GM19023 (cell line): ENCODE data around the gene RS1.

Source experiments
- ATAC-seq: cut with Tn5 transposase; IDR thresholded peaks from one replicate; pipeline ENCODE4 v1.9.1; 2021; ENCODE audit warnings: mild to moderate bottlenecking, moderate library complexity; ENCODE audit not compliant: unreplicated experiment

Gene RS1

DNA sequence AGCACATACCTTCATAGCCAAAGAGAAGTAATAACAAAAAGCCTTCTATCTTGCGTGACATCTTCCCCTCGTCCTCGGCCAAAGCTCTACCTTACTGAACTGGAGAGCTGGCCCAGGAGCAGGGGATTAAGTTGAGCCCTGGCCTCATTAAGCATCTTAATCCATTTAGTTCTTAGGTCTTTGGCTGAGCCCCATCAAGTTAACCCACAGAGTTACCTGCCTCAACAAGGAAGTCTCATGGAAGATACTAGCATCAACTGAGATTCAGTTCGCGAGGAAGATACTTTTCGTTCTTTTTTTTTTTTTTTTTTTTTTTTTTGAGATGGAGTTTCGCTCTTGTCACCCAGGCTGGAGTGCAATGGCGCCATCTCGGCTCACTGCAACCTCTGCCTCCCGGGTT is at the start of gene RS1:
RS1 (minus strand) TSS at position 101 of the 400 bp plus-strand sequence; CDS start at position 61, 40 bp downstream.
- ATAC-seq: no peak

- no peak for ATAC-seq
Observed at GRCh38 chrX:18719852-18720251, 47.9 kb upstream of the RS1 start.

DNA sequence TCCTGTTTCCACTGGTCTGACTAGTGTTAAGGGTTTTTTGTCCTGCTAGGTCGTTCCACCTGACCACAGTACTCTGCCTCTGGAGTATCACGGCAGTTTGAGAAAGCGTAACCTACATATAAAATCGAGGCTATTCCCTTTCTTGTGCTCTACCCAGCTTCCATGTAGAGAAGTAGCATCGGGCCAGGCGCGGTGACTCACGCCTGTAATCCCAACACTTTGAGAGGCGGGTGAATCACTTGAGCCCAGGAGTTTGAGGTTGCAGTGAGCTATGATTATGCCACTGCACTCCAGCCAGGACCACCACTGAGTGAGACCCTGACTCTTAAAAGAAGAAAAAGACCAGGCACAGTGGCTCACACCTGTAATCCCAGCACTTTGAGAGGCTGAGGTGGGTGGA is 43.0 kb upstream of the RS1 start:
- no peak for ATAC-seq

DNA sequence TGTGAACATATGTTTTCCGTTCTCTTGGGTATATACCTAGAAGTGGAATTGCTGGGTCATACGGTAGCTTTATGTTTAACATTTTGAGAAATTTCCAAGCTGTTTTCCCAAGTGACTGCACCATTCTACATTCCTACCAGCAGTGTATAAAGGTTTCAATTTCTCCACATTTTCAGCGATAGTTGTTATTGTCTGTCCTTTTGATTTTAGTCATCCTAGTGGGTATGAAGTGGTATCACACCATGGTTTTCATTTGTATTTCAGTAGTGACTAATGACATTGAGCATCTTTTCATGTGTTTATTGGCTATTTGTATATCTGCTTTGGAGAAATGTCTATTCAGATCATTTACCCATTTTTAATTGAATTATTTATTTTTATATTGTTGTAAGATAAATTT is 37.9 kb upstream of the RS1 start:
- no peak for ATAC-seq

- no peak for ATAC-seq
Observed at GRCh38 chrX:18707426-18708049, 35.6 kb upstream of the RS1 start, which contains the start of gene PPEF1. Gene PPEF1 (plus strand): TSS chrX:18707645. CDS start chrX:18707781, 136 bp downstream.

GRCh38 chrX:18702362-18703195 is 30.7 kb upstream of the RS1 start:
- ATAC-seq: no peak

- ATAC-seq: no peak
Observed at GRCh38 chrX:18701621-18702361, 29.9 kb upstream of the RS1 start.

DNA sequence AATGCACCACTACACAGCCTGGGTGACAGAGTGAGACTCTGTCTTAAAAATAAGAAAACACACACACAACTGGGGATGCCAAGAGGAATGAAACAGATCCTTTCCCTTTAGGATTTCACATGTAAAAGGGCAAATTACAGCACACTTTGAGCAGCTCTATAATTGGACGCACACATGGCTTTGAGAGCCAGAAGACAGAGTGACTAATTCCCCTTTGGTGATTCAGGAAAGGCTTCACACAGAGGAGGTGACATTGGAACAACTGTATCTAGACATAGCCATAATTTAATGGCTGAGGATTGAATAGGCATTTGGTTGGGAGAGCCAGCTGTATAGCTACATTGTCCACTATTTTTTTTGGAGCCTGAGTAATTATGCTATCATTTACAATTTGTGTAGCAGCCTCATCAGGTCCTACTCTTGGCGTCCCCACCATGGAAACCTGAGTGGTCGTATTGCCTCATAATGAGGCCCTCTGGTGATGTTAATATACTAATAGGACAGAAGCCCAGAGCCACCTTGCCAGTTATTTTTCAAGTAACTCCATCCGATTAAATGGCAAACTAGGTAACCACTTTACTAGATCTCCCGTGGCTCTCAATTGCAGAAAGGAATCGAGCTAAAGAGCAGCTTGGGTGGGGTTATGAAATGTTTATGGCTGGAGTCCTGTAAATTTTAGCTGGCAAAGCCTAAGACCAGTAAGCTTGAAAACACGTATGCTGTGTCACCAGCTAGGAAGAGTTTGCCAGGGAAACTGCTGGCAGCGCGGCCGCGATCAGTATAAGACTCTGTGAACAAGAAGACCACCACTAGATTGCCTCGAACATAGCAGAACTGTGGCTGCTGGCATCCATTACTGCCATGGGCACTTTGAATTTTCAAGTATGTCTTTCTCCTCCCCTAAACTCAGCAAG is 27.1 kb upstream of the RS1 start:
- no peak for ATAC-seq

DNA sequence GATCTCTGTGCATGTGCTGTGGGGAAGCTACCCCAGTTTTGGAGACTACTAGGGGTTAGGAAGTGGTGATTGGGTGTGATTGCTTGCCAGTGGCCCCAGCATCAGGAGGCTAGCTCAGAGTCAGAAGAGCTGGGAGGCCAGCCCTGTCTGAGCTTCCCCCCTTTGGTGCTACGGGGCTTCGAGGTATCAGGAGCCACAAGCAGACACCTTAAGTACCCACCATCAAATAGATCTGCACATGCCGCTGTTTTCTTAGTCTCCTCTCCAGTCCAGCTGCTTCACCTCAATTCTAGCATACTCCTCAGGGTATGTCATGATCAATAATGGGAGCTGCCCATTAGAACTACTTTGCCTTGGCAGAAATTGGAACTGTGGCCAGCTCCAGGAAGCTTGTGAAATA is 24.7 kb upstream of the RS1 start:
- ATAC-seq: no peak

- no peak for ATAC-seq
Observed at GRCh38 chrX:18692541-18692940, 20.6 kb upstream of the RS1 start.

DNA sequence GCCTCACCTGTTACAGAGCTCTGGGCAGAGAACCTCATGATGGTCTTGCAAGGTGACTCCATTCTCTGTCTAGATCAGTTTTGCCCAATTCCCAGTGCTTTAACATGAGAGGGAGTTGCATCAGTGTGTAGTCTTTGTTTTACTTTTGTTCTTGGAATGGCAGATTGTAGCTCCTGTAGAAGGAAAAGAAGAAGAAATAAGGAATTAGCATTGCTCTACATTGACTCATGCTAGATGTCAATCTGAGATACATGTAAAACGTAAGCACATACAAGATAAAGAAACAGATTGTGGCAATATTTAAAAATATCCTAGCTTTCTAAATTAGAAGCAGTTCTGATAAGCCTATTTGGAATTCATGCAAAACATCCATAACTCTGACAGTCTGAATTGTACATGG is 19.5 kb upstream of the RS1 start:
- no peak for ATAC-seq

DNA sequence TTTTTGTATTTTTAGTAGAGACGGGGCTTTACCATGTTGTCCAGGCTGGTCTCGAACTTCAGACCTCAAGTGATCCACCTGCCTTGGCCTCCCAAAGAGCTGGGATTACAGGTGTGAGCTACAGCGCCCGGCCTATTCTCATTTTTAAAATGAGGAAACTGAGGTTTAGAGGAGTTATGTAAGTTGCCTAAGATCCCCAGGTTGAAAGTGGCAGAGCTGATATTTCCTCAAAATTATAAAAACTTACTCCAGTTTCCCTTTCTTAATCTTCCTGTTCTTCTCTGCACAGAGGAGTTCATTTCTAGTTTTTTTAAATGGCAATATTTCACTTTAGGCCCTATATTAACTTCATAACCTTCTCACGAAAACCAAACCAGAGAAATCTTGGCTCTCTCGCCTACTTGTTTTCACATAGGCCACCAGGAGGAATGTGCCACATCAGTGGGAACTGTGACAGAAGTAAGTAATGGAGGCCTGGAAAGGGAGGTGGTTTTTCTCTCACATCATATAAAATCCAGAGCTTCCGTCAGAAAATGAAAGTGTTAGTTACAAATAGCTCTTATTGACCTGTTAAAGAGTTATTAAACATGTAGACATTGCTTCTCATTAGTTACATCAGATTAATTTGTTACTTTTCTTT is 16.1 kb upstream of the RS1 start:
- no peak for ATAC-seq

DNA sequence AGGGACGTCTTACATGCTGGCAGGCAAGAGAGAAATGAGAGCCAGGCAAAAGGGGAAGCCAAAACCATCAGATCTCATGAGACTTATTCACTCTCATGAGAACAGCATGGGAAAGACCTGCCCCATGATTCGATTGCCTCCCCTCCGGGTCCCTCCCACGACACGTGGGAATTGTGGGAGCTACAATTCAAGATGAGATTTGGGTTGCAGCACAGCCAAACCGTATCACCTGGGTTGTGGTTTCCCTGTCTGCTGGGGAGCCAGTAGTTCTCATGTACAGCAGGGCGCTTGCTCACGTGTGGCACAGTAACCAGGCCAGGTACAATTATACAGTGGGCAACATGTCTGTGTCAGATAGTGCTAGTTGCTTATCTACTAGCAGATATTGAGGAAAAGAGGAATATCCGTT is 11.1 kb upstream of the RS1 start:
- ATAC-seq: no peak

- ATAC-seq: no peak
Observed at GRCh38 chrX:18681996-18682395, 10.1 kb upstream of the RS1 start.

DNA sequence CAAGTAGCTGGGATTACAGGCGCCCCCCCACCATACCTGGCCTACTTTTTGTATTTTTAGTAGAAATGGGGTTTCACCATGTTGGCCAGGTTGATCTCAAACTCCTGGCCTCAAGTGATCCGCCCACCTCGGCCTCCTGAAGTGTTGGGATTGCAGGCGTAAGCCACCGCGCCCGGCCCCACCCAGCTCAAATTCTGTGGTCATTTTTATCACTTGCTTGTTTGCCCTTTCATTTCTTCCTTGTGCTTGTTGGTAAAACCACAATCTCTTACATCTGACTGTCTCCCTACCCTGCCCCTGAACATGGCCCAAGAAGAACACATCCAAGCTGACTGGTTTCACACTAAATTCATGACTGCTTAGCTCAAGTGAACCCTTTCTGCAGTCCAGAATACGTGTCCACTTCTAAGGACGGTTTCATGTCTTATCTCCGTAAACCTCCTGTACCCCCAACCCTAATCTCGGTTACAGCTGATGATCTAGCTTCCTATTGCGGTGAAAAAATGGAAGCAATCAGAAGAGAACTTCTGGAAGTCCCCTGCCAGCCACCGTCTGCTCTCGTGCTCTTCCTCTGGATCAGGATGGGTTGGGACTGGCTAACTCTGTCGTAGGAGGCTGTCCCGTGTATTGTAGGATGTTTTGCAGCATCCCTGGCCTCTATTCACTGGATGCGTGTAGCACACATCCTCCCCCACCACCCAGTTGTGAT is 5.4 kb upstream of the RS1 start:
- ATAC-seq: no peak

DNA sequence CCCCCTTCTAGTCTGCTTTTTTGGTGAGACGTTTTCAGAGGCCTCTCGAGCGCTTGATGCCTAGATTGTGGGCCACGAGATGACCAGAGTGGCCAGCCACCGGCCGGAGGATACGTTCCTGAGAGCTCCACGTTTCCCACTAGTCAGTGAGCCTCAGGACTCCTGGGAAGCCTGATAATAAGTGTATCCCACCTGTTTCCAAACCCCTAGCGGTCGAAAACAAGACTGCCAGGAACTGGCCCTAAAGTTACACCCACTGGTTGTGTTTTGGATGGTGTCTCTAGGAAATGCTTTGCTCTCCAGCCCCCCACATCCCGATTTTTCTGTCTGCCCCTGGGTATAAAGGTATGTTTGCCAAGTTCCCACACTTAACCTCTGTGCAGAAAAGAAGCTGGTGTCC is 4.6 kb upstream of the RS1 start:
- ATAC-seq: no peak

- no peak for ATAC-seq
Observed at GRCh38 chrX:18676050-18676449, 4.1 kb upstream of the RS1 start.

DNA sequence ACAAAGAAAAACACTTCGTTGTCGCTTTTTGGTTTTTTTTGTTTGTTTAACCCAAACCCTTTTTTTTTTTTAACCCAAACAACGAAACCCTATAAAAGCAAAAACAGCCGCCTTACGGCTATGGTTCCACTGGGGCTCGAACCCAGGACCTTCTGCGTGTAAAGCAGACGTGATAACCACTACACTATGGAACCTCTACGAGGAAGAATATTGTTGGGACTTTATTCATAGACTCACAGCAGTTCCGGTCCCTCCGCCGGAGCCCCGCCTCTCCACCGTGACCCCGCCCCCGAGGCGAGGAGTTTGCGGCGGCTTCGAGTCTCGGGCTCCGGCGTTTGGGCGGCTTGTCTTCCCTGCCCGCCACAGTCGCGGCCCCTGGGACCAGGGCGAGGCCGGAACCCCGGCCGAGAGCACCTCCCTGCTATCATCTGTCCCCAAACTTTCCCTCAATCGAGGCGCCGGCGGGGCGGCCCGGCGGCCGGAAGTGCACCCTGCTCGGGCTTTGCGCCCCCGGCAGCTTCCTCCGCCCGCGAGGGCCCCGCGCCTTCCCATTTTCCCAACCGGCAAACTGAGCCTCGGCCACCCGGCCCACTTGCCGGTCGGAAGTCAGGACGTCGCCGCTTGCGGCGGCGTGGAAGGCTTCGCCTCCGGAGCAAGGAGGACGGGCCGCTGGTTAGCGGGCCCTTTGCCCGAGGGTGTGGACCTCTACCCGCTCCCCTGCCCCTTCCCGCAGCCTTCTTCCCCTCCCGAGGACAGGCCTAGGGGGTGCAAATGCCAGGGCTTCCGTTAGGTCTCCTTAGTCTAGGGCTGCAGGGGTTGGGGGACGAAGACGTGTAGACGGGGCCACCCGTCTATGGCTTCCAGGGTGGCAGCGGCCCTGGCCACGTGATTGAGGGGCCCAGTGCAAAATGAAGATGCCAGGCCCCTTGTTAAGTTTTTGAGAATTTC is 3.2 kb upstream of the RS1 start:
- peak; percentile 73 for ATAC-seq

- peak; percentile 37 for ATAC-seq
Observed at GRCh38 chrX:18674417-18674787, 2.5 kb upstream of the RS1 start.
